HG02981 (cell line): ENCODE results near the gene ZFHX3.

Experiments
- ATAC-seq: cut with Tn5 transposase; IDR thresholded peaks from one replicate; pipeline ENCODE4 v1.9.1; 2021; ENCODE audit warnings: mild to moderate bottlenecking, moderate library complexity; ENCODE audit not compliant: unreplicated experiment

The ZFHX3 gene

DNA sequence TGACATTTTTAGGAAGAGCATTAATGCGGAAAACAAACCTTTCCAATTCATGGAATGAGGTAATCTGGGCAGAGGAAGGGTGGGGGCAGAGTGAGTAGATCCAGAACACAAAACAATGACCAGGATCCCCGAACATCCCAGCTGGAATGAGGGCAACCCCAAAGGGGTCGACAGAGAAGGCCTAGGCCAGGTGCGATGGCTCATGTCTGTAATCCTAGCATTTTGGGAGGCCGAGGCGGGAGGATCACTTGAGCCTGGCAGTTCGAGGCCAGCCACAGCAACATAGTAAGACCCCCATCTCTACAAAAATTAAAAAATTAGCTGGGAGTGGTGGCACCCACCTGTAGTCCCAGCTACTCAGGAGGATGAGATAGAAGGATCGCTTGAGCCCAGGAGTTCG lies 64.7 kb downstream of the ZFHX3 start:
- ATAC-seq = no peak

DNA sequence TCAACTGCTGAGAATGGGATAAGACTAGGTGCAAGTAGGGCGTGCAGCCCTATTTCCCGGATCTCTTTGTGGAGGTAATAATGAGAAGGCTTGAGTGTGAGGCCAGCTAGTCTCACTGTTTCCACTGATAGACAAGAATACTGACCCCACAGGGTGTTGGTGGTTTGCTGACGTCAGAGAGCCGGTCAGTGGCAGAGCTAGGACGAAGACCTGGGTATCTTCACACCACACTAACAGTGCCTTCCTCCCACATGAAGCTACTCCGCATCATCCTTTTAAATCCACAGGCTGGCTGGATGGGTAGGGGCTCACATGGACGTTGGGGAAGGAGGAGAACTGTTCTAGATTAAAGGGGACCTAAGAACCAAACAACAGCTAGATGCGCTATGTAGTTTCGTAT lies 68.0 kb downstream of the ZFHX3 start:
- ATAC-seq = no peak

DNA sequence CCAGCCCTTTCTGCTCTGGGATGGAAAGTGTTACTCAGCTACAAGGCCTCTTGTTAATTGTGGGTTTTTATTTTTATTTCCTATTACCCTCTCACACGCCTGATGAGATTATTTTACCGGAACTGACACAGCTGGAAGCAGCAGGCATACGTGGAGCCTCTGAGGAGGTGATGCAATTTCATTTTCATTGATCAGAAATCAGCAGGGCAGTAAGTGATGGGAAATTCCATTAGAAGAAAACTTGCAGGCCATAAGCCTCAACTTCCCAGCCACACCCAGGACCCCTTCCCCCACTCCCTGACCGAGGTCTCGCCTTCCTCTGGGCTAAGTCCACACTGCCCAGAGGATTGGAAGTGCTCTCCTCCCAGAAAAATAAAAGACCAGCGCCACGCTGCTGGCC lies 69.7 kb downstream of the ZFHX3 start:
- no peak for ATAC-seq

DNA sequence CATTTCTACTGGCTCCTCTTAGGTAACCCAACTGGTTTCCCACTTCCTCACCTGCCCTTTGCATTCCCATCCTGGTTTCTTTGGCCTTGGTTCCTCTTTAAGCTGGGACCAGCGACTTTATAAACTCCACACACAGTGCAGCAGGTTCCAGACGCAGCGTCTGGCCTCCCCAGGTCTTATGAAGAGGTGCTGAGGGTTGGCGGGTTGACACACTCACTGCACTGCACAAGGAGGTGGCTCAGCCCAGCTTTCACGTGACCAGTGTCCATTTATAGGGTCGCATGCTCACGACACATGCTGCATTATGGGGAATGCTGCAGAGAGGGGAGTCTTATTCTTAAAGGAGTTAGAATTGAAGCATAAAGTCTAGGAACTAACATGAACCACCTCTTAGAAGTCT lies 70.8 kb downstream of the ZFHX3 start:
- ATAC-seq = no peak

DNA sequence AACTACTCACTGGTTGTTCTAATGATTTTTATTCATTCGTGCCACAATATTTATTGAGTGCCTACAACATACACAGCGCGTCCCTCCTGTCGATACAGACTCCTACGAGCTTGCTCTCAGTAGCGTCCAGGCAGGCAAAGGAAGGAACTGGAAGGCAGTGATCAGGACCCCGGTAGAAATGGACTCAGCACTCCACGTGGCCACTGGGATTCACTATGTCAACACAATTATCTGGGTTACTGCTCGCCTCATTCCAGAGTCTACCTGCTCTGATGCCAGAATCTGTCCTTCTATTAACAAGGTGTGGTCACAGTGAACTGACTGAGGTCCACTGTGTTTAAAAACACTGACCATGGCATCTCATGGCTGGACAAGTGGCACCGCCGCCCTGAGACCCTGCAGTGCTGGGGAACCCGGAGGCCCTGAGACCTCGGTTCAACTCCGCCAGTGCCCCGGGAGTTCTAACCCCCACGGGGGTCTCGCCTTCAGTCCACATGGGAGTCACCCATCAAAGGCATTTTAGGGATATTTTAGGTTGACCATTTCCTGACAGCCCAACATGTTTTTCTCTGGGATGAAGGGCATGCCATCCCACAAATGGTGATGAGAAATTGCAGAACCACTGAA lies 71.4 kb downstream of the ZFHX3 start:
- ATAC-seq = no peak

DNA sequence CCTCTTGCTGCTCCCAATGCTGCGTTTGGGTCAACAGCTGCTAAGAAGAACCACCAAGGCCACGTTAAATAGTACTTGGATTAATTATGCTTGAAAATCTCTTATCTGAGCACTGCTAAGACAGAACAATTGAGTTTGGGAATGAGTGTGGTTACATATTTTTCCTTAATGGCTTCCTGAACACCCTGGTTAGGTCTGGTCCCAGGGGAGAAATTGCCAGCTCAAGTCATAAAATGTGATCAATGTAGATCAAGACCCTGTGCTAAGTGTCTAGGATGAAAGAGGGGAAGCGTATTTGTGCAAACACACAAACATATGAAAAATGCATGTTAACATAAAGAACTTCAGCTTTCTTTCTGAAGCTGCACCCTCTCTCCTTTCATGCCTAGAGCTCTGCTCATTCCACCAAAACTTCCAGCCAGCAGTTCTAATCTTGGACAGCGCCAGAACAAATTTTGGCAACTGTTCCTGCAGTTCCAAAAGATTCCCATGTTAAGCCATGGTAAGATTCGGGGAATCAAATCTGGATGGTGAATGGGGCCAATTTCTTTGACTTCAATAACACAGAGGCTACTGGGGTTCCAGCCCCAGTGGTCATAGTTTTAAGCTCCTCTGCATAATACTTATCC lies 72.0 kb downstream of the ZFHX3 start:
- ATAC-seq = no peak

DNA sequence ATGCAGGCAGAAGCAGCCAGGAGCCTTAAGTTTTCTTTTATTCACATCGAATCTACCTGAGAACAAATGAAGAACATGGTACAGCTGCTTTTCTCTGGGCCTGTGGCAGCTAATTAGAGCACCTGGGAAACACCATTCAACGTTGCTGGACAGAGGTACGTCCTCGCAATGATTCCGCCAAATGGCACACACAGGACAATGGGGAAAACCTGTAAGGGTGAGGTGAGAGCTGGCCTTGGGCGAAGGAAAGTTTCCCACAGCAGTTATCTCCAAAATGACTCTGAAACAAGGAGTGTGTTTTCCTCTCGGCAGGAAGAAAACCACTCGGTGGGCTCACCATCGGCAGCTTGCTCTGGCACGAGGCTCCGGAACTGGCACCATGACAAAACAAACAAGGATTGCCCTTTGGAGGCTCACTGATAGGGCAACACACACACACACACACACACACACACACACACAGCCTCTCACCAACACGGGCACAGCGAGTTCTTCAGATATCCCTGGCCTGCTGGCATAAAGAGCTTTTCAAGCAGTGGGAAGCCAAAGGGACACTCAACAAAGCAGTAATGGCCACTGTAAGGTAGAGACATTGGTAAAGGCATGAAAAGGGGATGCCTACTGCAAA lies 73.7 kb downstream of the ZFHX3 start:
- no peak for ATAC-seq

DNA sequence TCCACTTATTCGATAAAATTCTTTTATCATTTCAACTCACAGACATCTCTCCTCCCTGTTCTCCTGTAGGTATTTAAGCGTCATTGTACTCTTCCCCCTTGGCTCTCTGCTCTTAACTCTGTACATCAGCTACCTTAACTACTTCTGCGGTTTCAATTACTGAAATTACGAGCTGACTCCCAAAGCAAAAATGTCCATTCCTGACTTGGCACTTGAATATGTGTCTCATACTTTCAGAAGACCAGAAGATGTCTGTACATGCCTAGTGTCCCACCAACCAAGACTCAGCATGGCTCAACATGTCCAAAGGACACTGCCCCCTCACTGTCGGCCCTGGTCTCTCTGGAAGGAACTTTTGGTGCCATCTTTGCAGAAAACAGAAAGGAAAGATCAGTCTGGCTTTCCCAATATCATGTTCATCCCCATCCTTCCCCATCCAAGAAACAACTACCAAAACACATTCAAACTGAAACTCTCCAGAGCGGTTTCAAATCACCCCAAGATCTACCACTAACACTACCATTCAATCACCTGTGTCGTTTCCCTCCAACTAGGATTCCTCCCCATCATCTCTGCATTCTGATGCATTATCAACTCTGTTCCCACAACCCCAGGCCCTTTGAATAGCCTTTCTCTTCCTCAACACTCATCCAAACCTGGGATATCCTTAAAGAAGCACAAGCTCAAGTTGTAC lies 74.9 kb downstream of the ZFHX3 start:
- no peak for ATAC-seq

DNA sequence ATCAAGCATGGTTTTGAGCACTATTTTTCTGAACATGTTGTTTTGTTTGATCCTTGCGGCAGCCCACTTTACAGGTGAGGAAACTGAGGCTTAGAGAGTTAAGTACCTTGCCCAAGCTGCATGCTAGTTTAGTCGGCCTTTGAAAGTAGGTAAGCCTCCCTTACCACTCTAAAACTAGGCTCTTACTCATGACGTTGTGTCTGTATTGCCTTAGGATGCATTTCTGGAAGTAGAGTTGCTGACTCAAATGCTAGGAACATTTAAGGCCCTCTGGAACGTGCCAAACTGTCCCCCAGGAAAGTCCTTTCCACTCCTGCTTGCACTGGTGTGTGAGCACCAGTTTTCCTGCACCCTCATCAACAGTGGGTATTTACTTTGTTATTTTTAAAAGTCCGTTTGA lies 76.6 kb downstream of the ZFHX3 start:
- no peak for ATAC-seq

DNA sequence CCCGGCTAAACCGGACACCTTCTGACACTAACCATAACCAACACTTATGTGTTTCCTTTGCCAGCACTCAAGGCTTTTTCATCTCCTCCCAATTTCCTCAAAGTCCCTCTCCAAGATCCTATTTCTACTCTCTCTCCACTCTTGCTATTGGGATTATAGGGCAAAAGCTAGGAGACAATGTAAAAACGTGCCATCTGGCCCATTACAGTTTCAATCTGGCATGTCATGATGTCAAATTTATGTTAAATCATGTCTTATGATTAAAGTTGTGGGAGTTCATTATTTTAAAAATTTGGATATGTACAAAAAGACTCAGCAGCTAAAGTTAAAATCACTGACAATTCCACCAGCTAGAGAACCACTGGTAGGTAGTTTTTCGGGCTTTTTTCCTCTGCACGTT lies 77.3 kb downstream of the ZFHX3 start:
- no peak for ATAC-seq

DNA sequence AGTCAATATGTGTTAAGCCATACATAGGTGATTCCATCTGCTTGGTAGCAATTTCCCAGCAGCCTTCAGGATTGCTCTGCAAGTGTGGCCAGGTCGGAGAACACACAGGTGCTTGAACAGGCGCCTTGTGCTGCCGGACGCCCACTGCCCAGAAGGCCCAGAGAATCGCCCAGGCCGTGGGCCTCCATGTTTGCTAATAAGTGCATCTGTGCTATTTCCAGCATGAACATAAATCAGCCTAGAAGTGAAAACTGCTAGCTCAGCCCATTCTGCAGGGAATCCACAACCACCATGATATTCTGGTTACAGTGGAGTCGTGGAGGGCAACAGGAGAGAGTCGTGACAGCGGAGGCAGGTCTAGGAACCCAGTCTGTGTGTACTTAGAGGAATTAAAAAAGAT lies 78.1 kb downstream of the ZFHX3 start:
- ATAC-seq = no peak

DNA sequence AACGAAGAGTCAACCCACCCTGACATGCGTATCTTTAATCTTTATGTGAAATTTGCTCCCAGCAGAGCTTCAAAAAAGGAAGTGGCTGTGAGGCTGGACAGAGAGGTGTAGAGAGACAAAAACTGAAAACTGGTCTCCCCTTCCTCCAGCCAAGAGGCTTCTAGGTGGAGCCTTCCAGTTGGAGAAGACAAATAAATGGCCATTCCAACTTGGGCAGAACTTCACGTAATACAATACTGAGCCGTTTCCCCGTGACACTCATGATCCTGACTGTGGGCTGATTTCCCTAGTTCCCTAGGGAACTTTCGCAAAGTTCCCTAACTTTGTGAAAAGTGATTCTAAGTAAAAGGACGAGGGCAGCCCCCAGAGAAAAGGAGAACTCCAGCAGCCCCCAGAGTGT lies 78.8 kb downstream of the ZFHX3 start:
- ATAC-seq = no peak

DNA sequence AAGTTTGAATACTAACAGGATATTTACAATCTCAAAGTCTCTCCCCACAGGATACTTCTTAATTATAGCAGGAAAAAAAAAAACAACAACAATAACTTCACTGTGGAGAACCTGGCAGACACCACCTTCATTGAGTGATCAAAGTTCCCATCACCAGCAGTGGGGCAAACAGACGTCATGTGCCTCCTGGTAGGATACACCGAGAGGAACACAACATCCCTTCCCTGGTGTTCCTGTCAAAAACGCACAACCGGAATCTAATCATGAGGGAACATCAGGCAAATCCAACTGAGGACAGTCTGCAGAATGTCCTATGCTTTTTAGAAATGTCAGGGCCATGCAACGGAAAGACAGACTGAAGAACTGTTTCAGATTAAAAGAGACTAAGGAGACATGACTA lies 80.0 kb downstream of the ZFHX3 start:
- ATAC-seq = no peak

DNA sequence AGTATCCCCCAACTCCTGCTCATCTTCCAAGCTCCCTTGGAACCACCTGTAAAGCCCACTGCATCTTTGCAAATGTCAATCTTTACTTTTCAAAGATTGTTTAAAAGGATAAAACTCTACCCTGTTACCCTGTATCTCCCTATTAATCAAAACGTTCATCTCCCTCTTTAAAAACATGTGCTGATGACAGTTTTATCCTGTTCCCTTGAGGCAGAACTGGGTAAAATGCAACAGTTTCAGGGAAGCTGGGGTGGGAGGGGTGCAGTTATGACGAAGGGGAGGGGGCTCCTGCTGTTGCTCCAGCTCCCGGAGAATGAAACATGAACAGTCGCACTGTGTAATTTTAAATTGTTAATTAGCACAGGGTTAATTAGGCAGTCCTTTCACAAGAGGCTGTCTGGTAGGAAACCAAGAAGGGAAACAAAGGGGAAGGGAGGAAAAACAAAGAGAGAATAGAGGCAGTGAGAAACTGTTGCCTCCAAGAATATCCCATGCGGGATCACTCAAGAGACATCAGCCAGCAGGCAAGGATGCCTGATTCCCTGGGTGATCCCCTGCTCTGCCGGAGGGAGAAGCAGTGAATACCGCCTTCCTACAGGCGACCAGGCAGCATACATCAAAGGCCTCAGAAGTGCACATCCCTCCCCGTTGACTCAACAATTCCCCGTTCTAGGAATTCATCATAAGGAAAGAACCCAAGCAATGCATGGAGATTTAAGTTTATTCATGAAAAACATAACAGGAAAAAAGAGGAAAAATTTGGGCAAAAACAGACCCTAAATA lies 84.2 kb downstream of the ZFHX3 start:
- no peak for ATAC-seq

DNA sequence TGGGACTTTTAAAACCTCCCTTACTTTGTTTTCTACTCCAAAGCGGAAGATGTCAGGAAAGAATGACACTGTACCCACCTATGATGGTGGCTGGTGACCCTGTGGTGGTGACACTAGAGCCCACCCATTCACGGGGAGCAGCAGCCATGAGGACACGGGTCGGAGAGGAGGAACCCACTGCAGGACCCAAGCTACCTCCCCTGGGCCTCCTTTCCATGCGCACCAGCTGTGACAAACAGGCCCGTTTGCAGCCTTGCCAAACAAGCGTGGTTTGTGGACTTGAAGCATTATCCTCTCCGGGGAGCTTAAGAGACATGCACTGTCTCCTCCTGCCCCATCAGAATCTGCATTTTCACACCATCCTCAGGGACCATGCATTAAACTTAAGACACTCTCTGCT lies 85.6 kb downstream of the ZFHX3 start:
- ATAC-seq = no peak

DNA sequence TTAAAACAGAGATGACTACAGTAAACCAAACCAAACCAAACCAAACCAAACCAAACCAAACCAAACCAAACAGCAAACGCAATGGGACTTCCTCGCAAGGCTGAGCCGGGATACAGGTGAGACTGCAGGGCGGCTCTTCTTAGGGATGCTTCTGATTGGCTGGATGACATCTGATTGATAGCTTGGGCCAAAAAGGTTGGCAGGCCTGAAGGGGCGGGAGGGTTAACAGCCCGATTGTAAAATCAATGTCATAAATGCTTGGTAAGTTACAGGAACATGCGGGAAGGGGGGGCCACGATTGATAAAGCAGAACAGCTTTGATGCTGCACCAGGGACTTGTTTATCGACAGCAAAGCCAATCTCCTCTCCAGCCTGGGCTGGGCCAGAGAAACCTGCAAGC lies 86.1 kb downstream of the ZFHX3 start:
- no peak for ATAC-seq

DNA sequence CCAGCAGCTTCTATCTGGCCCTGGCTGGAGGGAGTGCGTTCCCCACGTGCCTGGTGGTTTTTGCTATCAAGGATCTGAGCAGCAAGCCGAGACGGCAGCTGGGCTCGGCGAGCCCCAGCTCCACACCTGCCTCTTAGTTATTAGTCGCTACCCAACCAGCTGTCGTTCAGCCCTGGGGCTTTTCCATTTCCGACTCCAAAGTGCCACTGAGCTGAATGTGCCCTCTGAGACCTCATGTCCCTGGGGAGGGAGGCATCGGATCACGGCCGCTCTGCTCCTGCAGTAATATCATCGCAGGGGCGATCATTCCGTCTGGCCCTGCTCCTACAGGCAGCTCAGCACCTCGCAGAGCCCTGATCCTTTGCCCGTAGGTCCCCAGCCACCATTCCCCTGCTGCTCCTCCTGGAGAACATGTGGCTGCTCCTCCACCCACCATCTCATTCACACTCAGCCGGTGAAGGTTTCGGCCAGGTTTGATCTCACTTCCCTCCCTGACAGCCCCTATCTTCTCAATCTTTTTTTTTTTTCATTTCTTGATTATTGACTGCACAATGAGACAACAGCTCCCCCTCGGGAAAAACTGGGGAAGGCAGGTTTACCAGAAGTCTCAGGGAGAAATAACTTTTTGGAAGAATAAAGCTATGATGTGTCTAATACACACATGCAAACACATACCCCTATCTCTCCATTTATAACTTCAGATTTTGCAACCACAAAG lies 86.7 kb downstream of the ZFHX3 start:
- no peak for ATAC-seq

DNA sequence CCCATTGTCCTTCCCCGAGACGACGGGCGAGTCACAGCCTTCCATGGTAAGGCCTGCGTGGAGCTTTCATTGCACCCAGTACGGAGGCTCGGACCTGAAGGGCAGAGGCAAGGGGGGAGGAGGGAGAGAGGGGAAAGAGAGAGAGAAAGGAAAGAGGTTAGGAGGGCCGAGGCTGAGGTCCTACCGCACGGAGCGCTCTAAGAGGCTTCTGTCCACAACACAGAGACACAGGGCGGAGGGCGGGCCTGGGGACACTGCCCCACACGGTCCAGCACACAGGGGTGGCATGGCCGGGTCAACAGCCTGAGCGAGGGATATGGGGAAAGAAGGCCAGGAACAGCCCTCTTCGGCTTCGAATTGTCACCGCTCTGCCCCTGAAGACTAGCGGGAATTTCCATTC lies 87.8 kb downstream of the ZFHX3 start:
- no peak for ATAC-seq

DNA sequence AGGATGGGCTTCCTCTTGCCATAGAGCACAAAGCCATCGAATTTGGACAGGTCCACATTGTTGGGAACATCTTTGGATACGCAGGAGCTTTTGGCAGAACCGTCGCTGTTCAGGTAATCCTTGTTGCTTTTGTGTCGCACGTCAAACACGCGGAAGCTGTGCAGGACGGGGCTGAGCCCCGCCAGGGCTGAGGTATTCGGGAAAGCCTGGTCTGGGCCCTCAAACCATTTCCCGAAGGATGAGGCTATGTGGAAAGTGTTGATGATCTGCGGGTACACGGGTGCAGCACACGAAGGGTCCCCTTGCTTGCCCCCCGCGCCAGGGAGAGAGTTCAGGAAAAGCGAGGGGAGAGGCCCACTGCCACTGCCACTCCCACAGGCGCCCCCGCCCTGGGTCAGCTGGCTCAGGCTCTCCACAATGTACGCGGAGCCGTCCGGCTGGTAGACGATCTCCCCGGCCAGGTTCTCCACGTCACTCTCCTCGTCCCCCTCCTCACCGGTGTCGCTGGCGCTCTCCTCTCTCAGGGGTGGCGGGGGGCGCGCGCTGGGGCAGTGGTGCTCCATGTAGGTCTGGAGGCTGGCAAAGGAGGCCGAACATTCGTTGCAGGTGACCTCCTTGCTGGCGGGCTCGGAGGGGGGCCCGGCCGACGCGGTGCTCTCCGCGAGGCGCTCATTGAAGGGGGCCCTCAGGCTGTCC lies 88.5 kb downstream of the ZFHX3 start:
- no peak for ATAC-seq

DNA sequence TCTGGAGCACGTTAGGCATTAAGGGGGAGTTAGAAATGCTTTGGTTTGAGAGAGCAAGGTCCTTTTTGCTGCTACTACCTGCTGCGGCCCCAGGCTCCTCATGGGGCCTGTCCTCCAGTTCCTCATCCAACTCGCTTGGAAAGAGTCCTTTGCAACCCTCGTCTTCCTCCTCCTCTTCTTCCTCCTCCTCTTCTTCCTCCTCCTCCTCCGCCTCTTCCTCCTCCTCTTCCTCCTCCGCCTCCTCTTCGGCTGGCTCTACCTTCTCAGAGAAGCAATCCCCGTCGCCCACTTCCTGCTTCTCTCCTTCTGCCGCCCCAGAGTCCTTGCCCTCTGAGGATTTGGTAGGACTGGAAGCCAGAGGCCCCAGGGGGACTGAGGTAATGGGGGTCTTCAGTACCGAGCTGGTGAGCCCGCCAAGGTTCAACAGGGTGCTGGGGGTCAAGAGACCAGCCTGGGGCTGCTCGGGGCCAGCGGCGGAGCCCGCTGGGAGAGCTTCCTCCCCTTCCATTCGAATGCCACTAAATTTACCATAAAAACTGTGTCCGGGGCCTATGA lies 89.3 kb downstream of the ZFHX3 start:
- no peak for ATAC-seq
